Glutamatergic neuron (in vitro differentiated cells): Measurements from ENCODE around the gene OR10A3. TPM values are rescaled to one million over a fixed set of nuclear protein-coding genes. Genes with fewer than 3 reads are reported as not detected.
A peak's percentile ranks its signal among the peaks of the same experiment; 100 is the strongest.

ENCODE experiments used
- DNase-seq: peaks from one replicate; pipeline ENCODE4 v3.0.0; 2022
- H3K27ac Mint-ChIP-seq: one replicate; pipeline ENCODE4 v1.8.0; 2020; ENCODE audit warnings: mild to moderate bottlenecking, mixed read lengths, inconsistent platforms; ENCODE audit not compliant: unreplicated experiment
- H3K27me3 Mint-ChIP-seq: one replicate; pipeline ENCODE4 v1.8.0; 2020; ENCODE audit warnings: mild to moderate bottlenecking, moderate library complexity, mixed read lengths, inconsistent platforms; ENCODE audit not compliant: unreplicated experiment
- H3K36me3 Mint-ChIP-seq: one replicate; pipeline ENCODE4 v1.8.0; 2020; ENCODE audit warnings: mild to moderate bottlenecking, mixed read lengths, inconsistent platforms; ENCODE audit not compliant: unreplicated experiment
- H3K4me1 Mint-ChIP-seq: one replicate; pipeline ENCODE4 v1.8.0; 2020; ENCODE audit warnings: mild to moderate bottlenecking, low read depth, mixed read lengths, inconsistent platforms; ENCODE audit not compliant: unreplicated experiment
- H3K4me3 Mint-ChIP-seq: one replicate; pipeline ENCODE4 v1.8.0; 2020; ENCODE audit warnings: mild to moderate bottlenecking, mixed read lengths, inconsistent platforms; ENCODE audit not compliant: unreplicated experiment
- H3K9me3 Mint-ChIP-seq: one replicate; pipeline ENCODE4 v1.8.0; 2020; ENCODE audit warnings: mild to moderate bottlenecking, moderate library complexity, mixed read lengths, inconsistent platforms; ENCODE audit not compliant: unreplicated experiment
- total RNA-seq: library from RNA; stranded (reverse); fragmentation: NEBNext Ultra II Directional; extraction: Animal tissue kit (Norgen Biotek cat#: 25700); gene quantifications from one replicate; pipeline ENCODE4 v1.2.1, GENCODE V29; 2021; ENCODE audit not compliant: unreplicated experiment
- TF ChIP-seq, protein P1 (sequence below): fragments of 200-600 bp; sonication (generic); IDR thresholded peaks from one replicate; pipeline ENCODE4 v1.5.0; 2021; ENCODE audit not compliant: partially characterized antibody, unreplicated experiment

Gene OR10A3
- total RNA-seq, 1 donor from 2014 or later, result not detected

DNA sequence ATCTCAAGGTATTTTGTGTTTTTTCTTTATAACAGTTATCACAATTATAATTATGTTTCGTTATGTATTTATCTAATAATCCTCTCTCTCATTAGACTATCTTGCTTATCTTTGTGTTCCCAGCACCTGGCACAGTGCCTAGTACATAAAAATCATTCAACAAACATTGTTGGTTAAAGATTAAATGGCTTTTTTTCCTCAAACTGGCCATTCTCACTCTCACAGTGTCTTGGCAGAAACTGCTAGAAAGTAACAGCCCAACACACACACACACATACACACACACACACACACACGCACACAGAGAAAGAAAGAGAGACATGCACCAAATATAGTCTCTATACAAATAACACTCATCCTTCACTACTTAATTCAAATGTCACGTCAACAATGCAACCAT is 47.3 kb downstream of the OR10A3 start:
- TF ChIP-seq, protein P1, sequence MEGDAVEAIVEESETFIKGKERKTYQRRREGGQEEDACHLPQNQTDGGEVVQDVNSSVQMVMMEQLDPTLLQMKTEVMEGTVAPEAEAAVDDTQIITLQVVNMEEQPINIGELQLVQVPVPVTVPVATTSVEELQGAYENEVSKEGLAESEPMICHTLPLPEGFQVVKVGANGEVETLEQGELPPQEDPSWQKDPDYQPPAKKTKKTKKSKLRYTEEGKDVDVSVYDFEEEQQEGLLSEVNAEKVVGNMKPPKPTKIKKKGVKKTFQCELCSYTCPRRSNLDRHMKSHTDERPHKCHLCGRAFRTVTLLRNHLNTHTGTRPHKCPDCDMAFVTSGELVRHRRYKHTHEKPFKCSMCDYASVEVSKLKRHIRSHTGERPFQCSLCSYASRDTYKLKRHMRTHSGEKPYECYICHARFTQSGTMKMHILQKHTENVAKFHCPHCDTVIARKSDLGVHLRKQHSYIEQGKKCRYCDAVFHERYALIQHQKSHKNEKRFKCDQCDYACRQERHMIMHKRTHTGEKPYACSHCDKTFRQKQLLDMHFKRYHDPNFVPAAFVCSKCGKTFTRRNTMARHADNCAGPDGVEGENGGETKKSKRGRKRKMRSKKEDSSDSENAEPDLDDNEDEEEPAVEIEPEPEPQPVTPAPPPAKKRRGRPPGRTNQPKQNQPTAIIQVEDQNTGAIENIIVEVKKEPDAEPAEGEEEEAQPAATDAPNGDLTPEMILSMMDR, result no peak
- no peak for DNase-seq
- Mint-ChIP-seq H3K36me3 (no peaks in the 10 kb centered on the region), H3K4me3 (no peak overlapping the region), H3K9me3 (no peaks in the 10 kb centered on the region), H3K27me3 (peaks cover 3% of the 10 kb centered on the region), H3K4me1 (no peaks in the 10 kb centered on the region), H3K27ac (no peak overlapping the region)

GRCh38 chr11:7893796-7894195 is 47.7 kb downstream of the OR10A3 start:
- Mint-ChIP-seq H3K27me3 (peaks cover 3% of the 10 kb centered on the region), H3K9me3 (no peaks in the 10 kb centered on the region), H3K4me3 (no peak overlapping the region), H3K36me3 (no peaks in the 10 kb centered on the region), H3K4me1 (no peaks in the 10 kb centered on the region), H3K27ac (no peak overlapping the region)
- TF ChIP-seq, protein P1, result no peak
- no peak for DNase-seq

DNA sequence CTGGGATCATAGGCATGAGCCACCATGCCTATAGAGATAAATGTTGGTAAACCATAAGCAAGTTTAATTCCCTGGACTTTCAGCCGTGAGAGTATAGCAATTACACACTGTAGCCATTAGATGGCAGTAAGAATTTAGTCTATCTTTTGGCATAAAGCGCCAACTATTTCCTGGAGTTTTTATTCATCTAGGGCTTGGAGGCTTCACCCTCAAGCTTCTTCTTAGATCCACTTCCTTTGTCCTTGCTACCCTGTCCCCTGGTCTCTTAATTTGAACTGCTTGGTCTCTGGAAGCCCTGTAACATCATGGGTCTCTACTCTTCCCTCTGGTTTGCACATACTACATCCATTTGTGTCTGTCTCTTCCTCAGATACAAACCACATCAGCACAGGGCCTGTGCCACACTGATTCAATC is 48.7 kb downstream of the OR10A3 start:
- no peak overlapping the region for H3K27ac Mint-ChIP-seq
- no peak for DNase-seq
- H3K27me3 Mint-ChIP-seq, result peaks cover 3% of the 10 kb centered on the region
- no peak overlapping the region for H3K4me3 Mint-ChIP-seq
- no peaks in the 10 kb centered on the region for H3K4me1 Mint-ChIP-seq
- TF ChIP-seq, protein P1, result peak; percentile 75
- H3K36me3 Mint-ChIP-seq, result no peaks in the 10 kb centered on the region
- H3K9me3 Mint-ChIP-seq, result no peaks in the 10 kb centered on the region

DNA sequence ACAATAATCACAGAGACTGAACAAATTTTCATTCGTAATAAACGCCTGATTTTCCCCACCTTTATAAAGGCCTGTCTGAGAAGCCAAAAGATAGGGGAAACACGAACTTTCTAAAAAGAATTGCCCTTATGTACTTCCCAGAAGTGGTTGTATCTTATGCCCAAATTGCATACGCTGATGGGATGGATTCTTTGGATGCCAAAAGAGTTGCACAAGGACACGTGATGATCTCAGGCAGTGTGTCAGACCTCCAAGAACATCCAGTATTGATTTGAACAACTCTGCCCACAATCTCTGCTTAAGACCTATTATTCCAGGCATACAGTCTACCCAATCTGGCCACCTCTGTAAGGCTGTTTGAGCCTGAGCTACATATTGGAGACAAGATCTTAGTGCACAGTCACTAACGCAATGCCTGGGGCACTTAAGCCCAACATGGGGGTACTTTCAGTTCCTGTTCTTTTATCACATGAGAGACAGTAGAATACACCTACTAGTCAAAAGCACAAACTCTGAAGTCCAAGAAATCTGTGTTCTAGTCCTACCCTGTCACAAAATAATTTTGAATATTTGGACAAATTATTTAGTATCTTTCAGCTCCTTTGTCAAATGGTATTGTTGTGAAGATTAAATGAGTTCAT is 49.3 kb downstream of the OR10A3 start:
- TF ChIP-seq, protein P1, result no peak
- Mint-ChIP-seq H3K9me3 (no peaks in the 10 kb centered on the region), H3K27ac (no peak overlapping the region), H3K4me3 (no peak overlapping the region), H3K4me1 (no peaks in the 10 kb centered on the region), H3K27me3 (peaks cover 3% of the 10 kb centered on the region), H3K36me3 (no peaks in the 10 kb centered on the region)
- DNase-seq, result no peak

GRCh38 chr11:7890417-7891172 is 50.9 kb downstream of the OR10A3 start:
- Mint-ChIP-seq H3K27me3 (peaks cover 3% of the 10 kb centered on the region), H3K4me3 (no peak overlapping the region), H3K4me1 (no peaks in the 10 kb centered on the region), H3K36me3 (no peaks in the 10 kb centered on the region), H3K27ac (no peak overlapping the region), H3K9me3 (no peaks in the 10 kb centered on the region)
- DNase-seq, result no peak
- TF ChIP-seq, protein P1, result no peak
